Stimulated activated CD4-positive, alpha-beta T cell treated with anti-CD3 and anti-CD28 coated beads, TNF-alpha, amount 100 ng/mL, for 1 hour (primary cell): Measurements from ENCODE around the gene ACAN.

Source experiments
- DNase-seq, 3 donors: peaks; one replicate each; pipeline ENCODE4 v3.0.0-alpha.2; 2020; ENCODE audit warnings: low read depth in 3 of 3, low spot score in 1 of 3

ACAN gene

GRCh38 chr15:88803241-88803919 lies at the start of gene ACAN:
TSS of gene ACAN (plus strand) at chr15:88803436. CDS start at chr15:88836207, 32,771 bp downstream.
- no peak for DNase-seq

GRCh38 chr15:88756521-88756920 lies 46.7 kb upstream of the ACAN start:
- DNase-seq = no peak

GRCh38 chr15:88756921-88757320 lies 46.3 kb upstream of the ACAN start:
- DNase-seq = no peak

- DNase-seq = no peak
These were observed 43.4 kb upstream of the ACAN start for GRCh38 chr15:88759872-88760271.

- DNase-seq = no peak
These were observed 38.8 kb upstream of the ACAN start for GRCh38 chr15:88764448-88764847.

GRCh38 chr15:88765212-88765611 lies 38.0 kb upstream of the ACAN start:
- no peak for DNase-seq

GRCh38 chr15:88769161-88769971 lies 33.9 kb upstream of the ACAN start:
- no peak for DNase-seq

GRCh38 chr15:88775776-88776175 lies 27.5 kb upstream of the ACAN start:
- DNase-seq = no peak

GRCh38 chr15:88776646-88777045 lies 26.6 kb upstream of the ACAN start:
- DNase-seq = no peak

GRCh38 chr15:88779944-88780343 lies 23.3 kb upstream of the ACAN start:
- DNase-seq = no peak

GRCh38 chr15:88782465-88782864 lies 20.8 kb upstream of the ACAN start:
- DNase-seq = no peak

GRCh38 chr15:88785217-88785616 lies 18.0 kb upstream of the ACAN start:
- DNase-seq = no peak

GRCh38 chr15:88788036-88788435 lies 15.2 kb upstream of the ACAN start:
- no peak for DNase-seq

GRCh38 chr15:88788816-88789215 lies 14.4 kb upstream of the ACAN start:
- no peak for DNase-seq

GRCh38 chr15:88790486-88790885 lies 12.8 kb upstream of the ACAN start:
- DNase-seq = no peak

- no peak for DNase-seq
These were observed 11.6 kb upstream of the ACAN start for GRCh38 chr15:88791637-88792036.

- DNase-seq = no peak
These were observed 10.6 kb upstream of the ACAN start for GRCh38 chr15:88792342-88793282.

GRCh38 chr15:88794001-88794400 lies 9.2 kb upstream of the ACAN start:
- no peak for DNase-seq

- no peak for DNase-seq
These were observed 5.4 kb upstream of the ACAN start for GRCh38 chr15:88797663-88798339.

- no peak for DNase-seq
These were observed 3.9 kb upstream of the ACAN start for GRCh38 chr15:88799341-88799740.

GRCh38 chr15:88800026-88800425 lies 3.2 kb upstream of the ACAN start:
- no peak for DNase-seq
